GM10266 (cell line): ENCODE data around the gene SPATA1.

Experiments
- DNase-seq: peaks from one replicate; pipeline ENCODE4 v3.0.0; 2012; ENCODE audit errors: extremely low spot score
- TF ChIP-seq, protein P1 (sequence below): IDR thresholded peaks from 2 replicates; pipeline ENCODE4 v1.5.1; 2012; ENCODE audit warnings: mild to moderate bottlenecking, low read depth; ENCODE audit not compliant: control insufficient read depth, insufficient read depth; ENCODE audit errors: missing control alignments

SPATA1 gene

DNA sequence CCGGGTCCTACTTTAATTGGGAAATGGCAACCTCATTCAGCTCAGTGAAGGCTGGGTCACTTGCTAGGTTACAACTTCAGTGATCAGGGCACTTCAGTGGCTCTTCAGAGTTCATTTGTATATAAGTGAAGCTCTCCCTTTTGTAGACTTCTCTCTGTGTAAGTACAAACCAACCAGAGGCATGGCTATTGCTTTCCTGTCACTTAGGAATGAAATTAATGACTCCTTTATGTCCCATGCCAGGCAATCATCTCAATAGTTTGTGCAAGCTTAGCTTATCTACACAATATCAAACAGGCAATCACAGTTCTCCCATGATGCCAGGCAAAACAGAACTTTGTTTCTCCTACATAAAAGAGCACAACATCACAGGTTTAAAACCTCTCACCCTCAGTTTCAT is 90.8 kb downstream of the SPATA1 start:
- TF ChIP-seq, protein P1, sequence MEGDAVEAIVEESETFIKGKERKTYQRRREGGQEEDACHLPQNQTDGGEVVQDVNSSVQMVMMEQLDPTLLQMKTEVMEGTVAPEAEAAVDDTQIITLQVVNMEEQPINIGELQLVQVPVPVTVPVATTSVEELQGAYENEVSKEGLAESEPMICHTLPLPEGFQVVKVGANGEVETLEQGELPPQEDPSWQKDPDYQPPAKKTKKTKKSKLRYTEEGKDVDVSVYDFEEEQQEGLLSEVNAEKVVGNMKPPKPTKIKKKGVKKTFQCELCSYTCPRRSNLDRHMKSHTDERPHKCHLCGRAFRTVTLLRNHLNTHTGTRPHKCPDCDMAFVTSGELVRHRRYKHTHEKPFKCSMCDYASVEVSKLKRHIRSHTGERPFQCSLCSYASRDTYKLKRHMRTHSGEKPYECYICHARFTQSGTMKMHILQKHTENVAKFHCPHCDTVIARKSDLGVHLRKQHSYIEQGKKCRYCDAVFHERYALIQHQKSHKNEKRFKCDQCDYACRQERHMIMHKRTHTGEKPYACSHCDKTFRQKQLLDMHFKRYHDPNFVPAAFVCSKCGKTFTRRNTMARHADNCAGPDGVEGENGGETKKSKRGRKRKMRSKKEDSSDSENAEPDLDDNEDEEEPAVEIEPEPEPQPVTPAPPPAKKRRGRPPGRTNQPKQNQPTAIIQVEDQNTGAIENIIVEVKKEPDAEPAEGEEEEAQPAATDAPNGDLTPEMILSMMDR: no peak
- DNase-seq: no peak

- no peak for DNase-seq
- TF ChIP-seq, protein P1: no peak
These were observed 92.2 kb downstream of the SPATA1 start for GRCh38 chr1:84598418-84598817.

- TF ChIP-seq, protein P1: no peak
- DNase-seq: peak; percentile 40
These were observed 92.9 kb downstream of the SPATA1 start for GRCh38 chr1:84598846-84599741.

DNA sequence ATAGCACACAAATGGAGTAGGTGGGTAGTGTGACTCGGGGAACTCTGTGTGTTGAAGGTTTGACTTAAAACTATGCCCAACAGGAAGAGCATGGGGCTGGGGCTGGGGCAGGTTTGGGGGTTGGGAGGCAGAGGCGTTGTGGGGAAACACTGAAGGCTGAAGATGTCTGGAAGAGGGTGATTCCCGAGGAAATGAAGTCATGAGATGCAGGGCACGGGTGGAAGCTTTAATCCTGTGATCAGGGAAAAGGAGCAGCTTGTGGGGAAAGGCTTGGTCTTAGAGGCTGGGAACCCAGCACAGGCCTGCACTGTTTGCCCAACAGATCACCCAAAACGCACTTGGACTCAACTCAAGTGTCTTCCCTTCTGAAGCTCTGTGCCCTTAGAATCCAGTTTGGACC is 94.6 kb downstream of the SPATA1 start:
- DNase-seq: no peak
- TF ChIP-seq, protein P1: no peak

DNA sequence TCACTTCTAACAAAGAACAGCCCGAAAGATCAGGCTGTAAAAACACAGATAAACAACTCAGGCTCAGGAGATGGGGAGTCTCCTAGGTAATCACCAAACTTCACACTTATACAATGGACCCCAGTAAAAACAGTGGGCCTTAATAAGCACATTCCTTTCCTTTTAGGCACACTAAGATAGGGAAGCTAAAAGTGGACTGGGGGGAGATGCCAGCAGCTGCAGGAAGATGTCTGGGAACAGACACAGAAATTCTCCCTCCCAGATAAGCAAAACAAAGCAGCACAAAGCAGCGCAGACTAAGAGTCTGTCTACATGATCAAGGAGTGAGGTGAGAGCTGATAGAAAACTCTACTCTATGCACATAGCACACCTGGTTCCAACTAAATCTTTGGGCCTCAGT is 97.0 kb downstream of the SPATA1 start:
- TF ChIP-seq, protein P1: no peak
- DNase-seq: no peak

GRCh38 chr1:84603941-84604830 is 98.0 kb downstream of the SPATA1 start:
- TF ChIP-seq, protein P1: no peak
- no peak for DNase-seq

DNA sequence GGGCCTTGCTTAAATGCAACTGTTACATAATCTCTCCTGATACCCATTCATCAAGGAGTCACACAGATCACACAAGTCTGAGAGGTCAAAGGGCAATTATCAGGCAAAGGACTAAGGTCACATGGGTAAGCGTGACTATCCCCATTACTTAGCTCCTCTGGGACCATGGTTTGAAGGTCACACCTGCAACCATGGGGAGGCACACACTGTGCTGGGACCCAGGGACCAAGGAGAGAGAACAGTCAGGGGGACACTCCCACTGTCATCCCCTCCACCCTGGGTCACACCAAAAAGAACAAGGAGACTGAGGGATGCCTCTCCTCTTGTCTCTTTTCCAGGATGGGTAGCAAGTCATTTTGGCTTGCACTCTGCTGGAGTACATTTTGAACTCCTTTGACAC is 99.0 kb downstream of the SPATA1 start:
- TF ChIP-seq, protein P1: no peak
- no peak for DNase-seq
